GM18498 (cell line): ENCODE results near the gene FGF12.

ENCODE experiments used
- ATAC-seq: cut with Tn5 transposase; IDR thresholded peaks from one replicate; pipeline ENCODE4 v1.9.1; 2021; ENCODE audit warnings: mild to moderate bottlenecking, moderate library complexity; ENCODE audit not compliant: unreplicated experiment

FGF12 gene

DNA sequence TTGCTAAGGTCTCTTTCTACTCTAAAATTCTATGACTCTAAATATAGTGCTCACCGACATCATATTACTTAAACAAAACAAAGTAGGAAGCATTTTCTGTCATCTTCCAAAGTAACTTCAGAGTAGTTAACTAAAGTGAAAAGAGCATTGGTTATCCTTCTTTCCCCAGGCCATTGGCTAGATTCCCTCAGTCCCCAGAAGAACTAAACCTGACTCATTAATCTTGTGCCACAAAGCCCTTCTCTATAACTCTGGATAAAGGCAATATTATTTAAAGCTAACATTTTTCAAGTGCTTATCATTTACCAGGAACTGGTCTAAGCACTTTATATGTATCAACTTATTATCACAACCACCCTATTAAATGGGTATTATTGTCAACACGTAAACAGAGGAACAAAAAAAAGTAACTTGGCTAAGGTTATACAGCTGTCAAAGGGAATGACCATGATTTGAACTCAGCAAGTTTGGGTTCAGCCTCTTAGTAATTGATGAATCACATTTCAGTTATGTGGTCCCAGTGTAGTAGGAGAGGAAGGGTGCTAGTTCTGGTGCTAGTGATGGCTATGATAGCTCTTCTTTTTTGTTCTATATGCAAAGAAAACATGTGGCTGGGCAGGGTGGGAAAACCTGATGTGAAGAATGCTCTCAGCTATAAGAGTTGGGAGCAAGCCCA, 304.9 kb downstream of the FGF12 start:
- no peak for ATAC-seq

DNA sequence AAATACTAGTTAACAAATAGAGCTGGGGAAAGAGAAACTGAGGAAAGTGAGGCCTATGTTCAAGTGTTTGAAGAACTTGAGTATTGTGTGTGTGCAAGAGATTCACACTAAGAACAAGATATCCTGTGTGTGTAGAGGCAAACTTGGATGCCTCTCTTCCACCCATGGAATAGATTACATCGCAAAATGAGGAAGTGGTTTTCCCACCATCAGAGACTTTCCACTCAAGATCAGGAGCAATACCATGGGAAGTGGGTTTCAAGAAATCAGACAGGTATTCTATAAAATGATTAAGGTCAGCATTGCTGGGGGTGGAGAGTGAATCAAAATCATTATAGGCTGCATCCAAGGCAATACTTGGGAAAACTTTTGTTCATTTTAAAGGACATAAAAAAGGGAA, 308.0 kb downstream of the FGF12 start:
- ATAC-seq = no peak

DNA sequence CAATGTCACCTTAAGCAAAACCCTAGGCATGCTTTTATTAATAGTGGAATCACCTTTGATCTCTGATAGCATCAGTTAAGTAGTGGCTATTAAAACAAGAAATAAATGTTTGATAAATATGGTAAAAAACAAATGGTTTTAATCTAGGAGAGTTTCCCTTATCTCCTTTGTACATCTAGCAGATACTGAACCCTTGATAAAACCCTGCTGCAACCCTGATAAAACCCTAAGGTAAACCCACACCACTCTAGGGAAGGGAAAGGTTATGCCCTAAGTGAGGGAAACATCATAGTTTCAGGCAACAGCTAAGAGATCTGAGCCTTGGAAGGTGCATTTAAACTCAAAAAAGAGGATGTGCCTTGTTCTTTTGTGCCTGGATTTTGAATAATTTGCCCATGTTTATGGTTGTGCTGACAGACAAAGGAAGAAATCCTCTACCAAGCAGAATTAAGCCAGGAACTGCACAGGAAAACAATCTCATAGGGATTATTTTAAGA, 309.7 kb downstream of the FGF12 start:
- no peak for ATAC-seq

DNA sequence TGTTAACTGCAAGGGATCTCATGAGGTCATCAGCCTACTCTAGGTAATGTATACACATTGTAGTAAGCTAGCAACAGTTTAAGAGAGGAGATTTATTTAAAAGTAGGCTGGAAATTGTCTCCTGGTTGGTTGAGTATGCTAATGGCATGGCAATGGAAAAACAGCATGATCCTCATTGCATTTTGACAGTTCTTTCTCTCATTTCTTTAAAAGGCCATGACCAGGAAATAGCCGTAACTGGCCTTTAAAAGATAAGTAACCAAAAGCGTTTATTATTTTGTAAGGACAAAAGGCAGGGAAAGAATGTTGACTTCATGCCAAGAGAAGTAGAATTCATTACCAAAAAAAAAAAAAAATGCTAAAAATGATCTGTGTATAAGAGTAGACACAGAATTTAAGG, 310.3 kb downstream of the FGF12 start:
- no peak for ATAC-seq

DNA sequence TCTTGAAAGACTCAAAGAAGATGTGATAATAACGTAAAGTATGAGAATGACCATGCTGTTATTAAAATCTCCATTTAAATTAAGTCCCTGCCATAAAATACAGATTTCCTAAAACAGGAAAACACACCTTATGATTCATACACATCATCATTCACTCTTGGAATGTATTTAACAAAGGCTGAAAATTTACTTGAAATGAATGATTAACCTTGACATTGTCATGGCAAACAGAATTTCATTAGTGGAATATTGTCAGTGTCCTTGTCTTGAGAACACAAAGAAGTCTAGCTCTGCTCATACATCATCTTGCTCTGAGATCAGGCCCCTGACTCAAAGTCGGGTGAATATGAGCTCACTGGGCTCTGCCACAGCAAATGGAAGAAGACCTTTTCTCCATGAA, 313.9 kb downstream of the FGF12 start:
- no peak for ATAC-seq

DNA sequence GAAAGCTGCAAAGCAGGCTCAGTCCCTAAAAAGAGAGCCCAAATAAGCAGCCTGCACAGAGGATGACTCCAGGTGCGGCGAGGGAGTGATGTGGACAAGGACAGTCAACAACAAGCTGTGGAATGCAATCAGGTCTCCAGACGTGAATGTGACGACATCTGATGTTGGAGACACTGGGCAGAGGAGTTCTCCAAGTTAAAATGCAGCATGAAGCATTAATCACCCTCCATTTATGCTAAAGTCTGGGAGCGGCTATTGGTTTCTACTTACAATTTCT, 316.7 kb downstream of the FGF12 start:
- ATAC-seq = no peak

DNA sequence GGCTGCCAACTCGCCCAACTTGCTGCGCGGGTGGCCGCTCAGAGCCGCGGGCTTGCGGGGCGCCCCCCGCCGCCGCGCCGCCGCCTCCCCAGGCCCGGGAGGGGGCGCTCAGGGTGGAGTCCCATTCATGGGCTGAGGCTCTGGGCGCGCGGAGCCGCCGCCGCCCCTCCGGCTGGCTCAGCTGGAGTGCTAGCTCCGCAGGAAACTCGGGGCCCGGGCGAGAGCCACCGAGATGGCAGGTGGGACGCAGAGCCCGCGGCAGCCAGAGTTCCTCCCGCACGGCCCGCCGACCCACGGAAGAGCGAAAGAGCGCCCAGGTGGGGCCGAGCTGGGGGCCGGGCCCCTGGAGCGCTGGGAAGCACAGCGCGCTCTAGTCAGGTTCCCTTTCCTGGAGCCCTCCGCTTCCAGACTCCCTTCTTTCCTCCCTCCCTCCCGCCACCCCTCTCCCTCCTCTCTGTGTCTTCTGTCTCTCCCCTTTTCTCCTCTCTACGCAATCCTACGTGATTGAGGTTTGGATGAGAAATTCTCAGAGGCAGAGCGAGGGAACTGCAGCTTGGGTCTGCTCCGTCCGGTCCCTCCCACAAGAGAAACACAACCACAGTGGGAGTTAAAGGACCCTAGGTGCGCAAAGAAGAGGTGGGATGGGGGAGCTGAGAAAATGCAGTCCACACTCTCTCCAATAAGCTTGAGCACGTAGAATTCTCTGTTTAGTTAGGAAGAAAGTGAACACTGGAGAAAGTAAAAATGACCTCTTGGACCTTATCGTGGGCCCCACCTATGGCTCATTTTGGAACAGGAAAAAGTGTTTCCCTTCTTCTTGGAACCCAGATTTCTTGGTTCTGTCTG, 317.3 kb downstream of the FGF12 start:
- peak; percentile 34 for ATAC-seq

DNA sequence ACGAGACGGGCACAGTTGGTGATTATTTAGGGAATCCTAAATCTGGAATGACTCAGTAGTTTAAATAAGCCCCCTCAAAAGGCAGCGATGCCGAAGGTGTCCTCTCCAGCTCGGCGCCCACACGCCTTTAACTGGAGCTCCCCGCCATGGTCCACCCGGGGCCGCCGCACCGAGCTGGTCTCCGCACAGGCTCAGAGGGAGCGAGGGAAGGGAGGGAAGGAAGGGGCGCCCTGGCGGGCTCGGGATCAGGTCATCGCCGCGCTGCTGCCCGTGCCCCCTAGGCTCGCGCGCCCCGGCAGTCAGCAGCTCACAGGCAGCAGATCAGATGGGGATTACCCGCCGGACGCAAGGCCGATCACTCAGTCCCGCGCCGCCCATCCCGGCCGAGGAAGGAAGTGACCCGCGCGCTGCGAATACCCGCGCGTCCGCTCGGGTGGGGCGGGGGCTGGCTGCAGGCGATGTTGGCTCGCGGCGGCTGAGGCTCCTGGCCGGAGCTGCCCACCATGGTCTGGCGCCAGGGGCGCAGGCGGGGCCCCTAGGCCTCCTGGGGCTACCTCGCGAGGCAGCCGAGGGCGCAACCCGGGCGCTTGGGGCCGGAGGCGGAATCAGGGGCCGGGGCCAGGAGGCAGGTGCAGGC, 318.0 kb downstream of the FGF12 start:
- ATAC-seq = peak; percentile 64

DNA sequence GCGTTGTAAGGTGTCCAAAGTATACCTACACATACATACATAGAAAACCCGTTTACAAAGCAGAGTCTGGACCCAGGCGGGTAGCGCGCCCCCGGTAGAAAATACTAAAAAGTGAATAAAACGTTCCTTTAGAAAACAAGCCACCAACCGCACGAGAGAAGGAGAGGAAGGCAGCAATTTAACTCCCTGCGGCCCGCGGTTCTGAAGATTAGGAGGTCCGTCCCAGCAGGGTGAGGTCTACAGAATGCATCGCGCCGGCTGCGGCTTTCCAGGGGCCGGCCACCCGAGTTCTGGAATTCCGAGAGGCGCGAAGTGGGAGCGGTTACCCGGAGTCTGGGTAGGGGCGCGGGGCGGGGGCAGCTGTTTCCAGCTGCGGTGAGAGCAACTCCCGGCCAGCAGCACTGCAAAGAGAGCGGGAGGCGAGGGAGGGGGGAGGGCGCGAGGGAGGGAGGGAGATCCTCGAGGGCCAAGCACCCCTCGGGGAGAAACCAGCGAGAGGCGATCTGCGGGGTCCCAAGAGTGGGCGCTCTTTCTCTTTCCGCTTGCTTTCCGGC, 318.6 kb downstream of the FGF12 start:
- ATAC-seq = no peak

DNA sequence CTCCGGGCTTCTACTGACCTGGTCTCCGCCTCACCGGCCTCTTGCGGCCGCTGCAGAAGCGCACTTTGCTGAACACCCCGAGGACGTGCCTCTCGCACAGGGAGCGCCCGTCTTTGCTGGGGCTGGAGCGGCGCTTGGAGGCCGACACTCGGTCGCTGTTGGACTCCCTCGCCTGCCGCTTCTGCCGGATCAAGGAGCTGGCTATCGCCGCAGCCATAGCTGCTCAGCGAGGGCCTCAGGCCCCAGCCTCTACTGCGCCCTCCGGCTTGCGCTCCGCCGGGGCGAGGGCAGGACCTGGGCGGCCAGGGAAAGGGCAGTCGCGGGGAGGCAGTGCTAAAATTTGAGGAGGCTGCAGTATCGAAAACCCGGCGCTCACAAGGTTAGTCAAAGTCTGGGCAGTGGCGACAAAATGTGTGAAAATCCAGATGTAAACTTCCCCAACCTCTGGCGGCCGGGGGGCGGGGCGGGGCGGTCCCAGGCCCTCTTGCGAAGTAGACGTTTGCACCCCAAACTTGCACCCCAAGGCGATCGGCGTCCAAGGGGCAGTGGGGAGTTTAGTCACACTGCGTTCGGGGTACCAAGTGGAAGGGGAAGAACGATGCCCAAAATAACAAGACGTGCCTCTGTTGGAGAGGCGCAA, 319.2 kb downstream of the FGF12 start:
- no peak for ATAC-seq

DNA sequence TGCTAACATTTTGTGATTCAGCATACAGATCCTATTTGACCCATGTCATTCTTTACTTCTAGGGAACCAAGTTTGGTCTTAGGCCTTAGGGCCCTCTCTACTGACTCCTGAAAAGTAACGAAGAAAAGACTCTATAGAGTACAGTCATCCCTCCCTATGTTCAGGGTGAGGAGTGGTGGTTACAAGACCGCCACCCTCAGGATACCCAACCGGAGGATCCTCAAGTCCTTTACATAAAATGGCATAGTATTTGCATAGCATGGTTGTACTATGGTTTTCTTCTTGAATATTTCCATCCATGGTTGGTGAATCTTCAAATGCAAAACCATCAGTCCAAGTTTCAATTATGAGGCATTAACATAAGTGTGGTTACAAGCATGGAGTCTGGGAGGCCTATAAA, 327.6 kb downstream of the FGF12 start:
- no peak for ATAC-seq

DNA sequence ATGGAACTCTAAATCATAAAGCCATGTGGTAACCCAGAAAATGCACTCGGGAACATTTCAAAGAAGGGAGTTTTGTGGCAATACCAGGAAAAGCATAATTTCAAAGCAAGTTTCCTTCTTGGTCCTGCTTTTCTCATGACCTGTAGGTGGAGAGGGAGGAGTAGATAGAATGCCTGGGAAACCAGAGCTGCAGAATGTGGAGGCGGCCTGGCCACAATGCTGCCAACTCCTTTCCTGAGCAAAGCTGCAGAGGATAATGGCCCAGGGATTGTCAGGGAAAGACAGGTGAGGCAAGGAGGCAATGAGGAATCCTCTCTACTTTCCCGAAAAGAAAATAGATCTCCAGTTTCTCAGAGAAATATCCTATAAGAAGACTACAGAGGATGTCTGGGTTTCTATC, 330.3 kb downstream of the FGF12 start:
- ATAC-seq = no peak

DNA sequence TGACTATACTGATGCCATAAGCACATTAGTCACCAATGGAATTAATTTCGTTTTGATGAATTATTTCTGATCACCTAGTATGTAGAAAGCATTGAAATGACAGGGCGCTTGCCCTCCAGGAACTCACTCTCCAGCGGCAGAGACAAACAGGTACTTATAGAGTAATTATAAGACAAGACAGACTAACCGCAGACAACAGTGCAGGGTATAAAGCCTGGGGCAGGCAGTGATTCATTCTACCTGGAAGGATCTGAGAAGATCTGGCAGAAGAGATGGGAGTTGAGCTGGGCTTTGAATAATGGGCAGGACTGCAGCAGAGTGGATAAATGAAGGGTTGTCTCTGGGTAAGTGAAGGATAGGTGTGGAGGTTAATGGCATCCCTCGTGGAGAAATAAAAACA, 331.8 kb downstream of the FGF12 start:
- no peak for ATAC-seq

DNA sequence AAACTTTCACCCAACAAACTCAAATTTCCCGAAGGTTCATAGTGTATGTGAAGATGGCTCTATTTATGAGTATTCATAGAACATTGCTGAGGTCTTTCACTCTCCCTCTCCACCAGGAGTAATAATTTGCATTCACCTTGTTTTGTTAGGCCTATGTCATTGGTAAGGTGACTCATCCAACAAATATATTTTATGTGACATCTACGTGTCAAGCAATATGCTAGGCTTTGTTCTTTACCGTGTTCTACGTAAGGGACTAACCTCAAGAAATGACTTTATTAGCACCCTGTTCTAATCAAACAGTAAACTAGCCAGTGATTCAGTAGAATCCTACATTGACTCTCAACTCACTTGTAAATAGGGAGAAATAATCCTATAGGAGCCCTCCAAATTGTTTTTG, 334.4 kb downstream of the FGF12 start:
- ATAC-seq = no peak

DNA sequence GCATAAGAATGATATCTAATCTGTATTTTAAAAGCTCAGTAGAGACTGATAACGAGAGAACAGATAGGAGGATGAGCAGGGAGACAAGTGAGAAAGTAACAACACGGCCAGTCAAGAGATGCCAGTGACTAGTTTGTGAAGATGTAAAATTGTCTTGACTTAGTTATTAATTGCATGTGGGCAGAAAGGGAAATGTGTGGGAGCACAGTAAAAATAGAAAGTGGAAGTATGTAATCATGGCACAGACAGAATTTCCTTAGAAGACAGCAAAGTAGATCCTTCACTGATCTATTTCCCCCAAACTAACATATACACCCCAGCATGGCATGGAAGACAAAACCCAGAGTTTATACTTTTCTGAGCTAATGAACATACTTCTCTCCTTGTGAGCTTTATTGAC, 344.5 kb downstream of the FGF12 start:
- ATAC-seq = no peak

DNA sequence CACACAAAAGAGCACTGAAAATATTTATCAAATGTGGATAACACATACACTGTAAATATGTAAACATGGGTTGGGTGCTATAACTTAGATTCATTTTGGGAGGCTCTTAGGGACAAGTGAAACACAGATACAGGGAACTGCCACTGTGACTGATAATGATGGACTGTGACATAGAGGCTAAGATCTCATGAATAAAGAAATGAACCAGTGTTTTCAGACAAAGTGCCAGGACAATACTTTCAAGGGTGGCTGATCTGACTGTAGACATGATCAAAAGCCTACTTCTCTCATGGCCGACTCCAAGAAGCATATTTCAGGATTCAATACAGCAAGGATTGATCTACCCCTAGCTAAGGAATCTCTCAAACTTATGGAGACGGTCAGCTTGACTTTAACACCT, 353.8 kb downstream of the FGF12 start:
- ATAC-seq = no peak

DNA sequence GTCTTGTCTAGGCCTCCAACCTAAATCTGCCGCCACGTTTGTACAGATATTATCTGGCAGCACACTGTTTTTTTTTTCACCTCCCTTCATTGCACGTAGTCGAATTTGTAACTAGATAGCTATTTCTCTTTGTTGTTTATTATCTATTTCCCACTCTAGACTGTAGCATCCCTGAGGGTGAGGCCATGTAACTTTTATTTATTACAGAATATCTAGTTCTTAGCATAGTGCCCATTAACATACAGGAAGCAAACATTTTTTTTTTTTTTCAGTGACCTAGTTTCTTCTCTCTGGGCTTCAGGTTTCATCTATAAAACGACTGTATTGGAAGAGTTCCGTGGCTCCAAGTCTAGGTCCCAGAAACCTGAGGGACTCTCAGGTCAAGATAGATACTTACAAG, 354.3 kb downstream of the FGF12 start:
- ATAC-seq = no peak

DNA sequence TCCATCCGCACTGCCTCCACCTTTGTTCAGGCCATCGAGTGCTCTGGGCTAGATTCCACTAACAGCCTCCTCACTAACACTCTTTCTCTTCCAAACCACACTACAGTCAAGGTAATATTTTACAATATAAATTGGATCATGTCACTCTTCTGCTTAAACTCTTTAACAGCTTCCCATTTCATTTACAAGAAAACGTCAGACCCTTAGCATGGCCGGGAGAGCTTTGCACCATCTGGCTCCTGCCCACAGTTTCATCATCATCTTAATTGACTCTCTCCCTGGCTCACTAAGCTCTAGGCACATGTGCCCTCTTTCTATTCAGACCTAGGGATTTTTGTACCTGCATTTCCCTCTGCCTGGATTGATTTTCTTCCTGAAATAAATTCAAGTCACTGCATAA, 354.7 kb downstream of the FGF12 start:
- no peak for ATAC-seq

DNA sequence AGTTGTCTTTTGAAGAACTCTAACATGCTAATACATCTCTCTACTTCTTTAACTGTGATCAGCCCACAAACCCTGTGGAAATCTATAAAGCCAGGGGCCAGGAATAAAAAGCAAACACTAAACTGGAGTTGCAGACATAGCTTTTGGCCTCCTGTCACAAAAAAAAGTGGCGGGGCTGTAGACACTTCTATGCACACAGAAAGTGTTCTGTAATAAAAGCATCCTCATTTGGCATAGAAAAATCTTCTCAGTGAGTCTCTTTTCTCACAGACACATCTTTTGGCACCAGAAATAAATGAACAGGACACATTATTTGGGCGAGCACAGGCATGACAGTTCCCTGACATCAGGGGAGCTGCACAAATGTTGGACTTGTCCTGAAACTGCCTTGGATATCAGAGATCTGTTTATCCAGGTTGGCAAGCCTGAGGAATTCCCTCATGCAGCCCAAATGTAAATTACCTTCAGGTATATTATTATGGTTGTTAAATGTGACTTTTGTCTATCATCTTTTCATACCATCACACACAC, 355.4 kb downstream of the FGF12 start:
- ATAC-seq = no peak

DNA sequence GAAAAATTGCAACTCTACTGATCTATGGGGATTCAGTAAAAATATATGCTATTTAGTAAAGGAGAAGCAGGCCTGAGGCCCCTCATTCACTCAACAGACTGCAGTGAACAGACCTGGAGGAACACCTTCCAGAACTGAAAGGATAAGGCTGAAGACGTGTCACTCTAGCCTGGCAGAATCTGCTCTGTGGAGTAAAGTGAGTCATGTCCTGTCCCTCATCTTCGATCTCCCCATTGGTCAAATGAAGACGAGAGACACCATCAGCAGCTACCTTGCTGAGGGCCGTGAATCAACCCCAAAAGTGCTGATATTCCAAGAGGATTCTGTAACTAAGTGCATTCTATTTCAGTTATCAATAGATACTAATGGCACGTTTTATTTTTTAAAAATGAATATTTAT, 359.7 kb downstream of the FGF12 start:
- no peak for ATAC-seq

DNA sequence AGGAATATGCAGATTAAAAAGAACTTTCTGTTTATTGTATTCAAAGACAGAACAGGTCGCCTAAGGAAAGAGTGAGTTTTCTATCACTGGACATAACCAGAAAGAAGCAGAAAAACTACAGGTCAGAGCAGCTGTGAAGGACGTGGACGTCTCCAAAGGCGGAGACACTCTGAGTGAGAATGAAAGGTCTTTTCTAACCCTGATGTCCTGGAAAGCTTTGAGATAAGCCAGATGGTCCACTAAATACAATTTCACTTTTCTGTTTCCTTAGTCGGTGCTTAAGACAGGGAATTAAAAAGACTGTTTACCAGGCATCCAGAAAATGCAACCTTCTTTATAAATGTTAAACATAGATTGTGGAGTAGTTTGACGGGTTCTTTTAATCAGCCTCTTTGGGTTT, 360.4 kb downstream of the FGF12 start:
- no peak for ATAC-seq
